ENCODE measurements around the gene RGS14.
"Not testable (repeated sequence)": the region's sequence is repeated elsewhere in the genome, so short reads cannot be mapped to it uniquely, and the experiment has no call there.

RGS14 gene

DNA sequence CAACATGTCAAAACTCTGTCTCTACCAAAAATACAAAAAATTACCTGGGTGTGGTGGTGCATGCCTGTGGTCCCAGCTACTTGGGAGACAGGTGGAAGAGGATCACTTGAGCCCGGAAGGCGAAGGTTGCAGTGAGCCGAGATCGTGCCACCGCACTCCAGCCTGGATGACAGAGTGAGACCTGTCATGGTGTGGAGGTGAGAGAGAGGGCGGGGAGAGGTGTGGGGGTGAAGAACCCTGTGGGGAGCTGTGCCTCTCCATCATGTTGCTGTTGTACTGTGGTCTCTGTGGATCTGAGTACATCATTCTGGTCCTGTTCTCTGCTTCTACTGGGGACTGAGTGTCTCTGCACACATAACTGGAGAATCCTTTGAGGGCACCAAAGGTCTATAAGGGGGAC lies 15.2 kb downstream of the RGS14 start:
- no peaks in the 10 kb centered on the region for H3K4me1 ChIP-seq
- TF ChIP-seq CTCF (IDR thresholded peaks at IDR 0.05): no peak
- H3K9ac ChIP-seq: no peak overlapping the region
- H3K4me3 ChIP-seq (ENCODE audit: low read depth, low read length): no peak overlapping the region
- no peaks in the 10 kb centered on the region for H3K9me3 ChIP-seq (ENCODE audit: control insufficient read depth, low read length)
- no peak overlapping the region for H3K27ac ChIP-seq
- no peaks in the 10 kb centered on the region for H3K27me3 ChIP-seq (ENCODE audit: control insufficient read depth, insufficient read depth, low read length)
- no peak overlapping the region for H3K4me2 ChIP-seq (ENCODE audit: low read length)
- no peak overlapping the region for H2AFZ ChIP-seq
- H3K79me2 ChIP-seq: no peaks in the 10 kb centered on the region
- H3K36me3 ChIP-seq (ENCODE audit: control insufficient read depth, insufficient read depth, low read length): no peaks in the 10 kb centered on the region

- no peaks in the 10 kb centered on the region for H3K4me1 ChIP-seq
- H3K27me3 ChIP-seq (ENCODE audit: control insufficient read depth, insufficient read depth, low read length): no peaks in the 10 kb centered on the region
- no peaks in the 10 kb centered on the region for H3K36me3 ChIP-seq (ENCODE audit: control insufficient read depth, insufficient read depth, low read length)
- no peak overlapping the region for H3K4me3 ChIP-seq (ENCODE audit: low read depth, low read length)
- H2AFZ ChIP-seq: no peak overlapping the region
- no peak overlapping the region for H3K27ac ChIP-seq
- TF ChIP-seq CTCF (IDR thresholded peaks at IDR 0.05): no peak
- no peak overlapping the region for H3K4me2 ChIP-seq (ENCODE audit: low read length)
- no peaks in the 10 kb centered on the region for H3K79me2 ChIP-seq
- H3K9ac ChIP-seq: no peak overlapping the region
- no peaks in the 10 kb centered on the region for H3K9me3 ChIP-seq (ENCODE audit: control insufficient read depth, low read length)
Observed at GRCh38 chr5:177373806-177374205, 16.1 kb downstream of the RGS14 start.

DNA sequence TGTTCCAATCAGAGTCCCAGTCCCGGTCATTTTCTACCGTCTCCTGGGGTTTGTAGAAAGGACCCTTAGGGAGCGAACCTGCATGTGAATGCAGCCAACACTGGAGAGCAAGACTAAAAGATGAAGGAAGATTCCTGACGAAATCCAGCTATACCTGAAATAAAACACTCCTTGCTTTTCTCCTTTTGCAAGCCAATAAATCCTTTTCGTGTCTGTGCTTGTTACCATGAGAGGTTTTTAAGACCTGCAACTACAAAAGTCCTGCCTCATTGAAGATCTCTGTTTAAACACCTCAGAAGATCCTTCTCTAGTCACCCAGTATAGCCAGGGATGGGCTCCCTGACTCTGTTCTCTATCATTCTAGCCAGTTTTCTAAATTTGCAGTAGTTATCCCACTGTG lies 16.5 kb downstream of the RGS14 start:
- Histone ChIP-seq H3K9ac (no peak overlapping the region), H3K36me3 (ENCODE audit: control insufficient read depth, insufficient read depth, low read length) (no peaks in the 10 kb centered on the region), H3K79me2 (no peaks in the 10 kb centered on the region), H3K27ac (no peak overlapping the region), H3K4me3 (ENCODE audit: low read depth, low read length) (no peak overlapping the region), H2AFZ (no peak overlapping the region), H3K4me1 (no peaks in the 10 kb centered on the region), H3K4me2 (ENCODE audit: low read length) (no peak overlapping the region), H3K27me3 (ENCODE audit: control insufficient read depth, insufficient read depth, low read length) (no peaks in the 10 kb centered on the region), H3K9me3 (ENCODE audit: control insufficient read depth, low read length) (no peaks in the 10 kb centered on the region)
- TF ChIP-seq CTCF (IDR thresholded peaks at IDR 0.05): no peak

- not testable (repeated sequence) for H3K4me2 ChIP-seq (ENCODE audit: low read length); H3K36me3 ChIP-seq (ENCODE audit: control insufficient read depth, insufficient read depth, low read length); H3K9me3 ChIP-seq (ENCODE audit: control insufficient read depth, low read length); H3K9ac ChIP-seq; H2AFZ ChIP-seq; H3K4me1 ChIP-seq; H3K27me3 ChIP-seq (ENCODE audit: control insufficient read depth, insufficient read depth, low read length); H3K4me3 ChIP-seq (ENCODE audit: low read depth, low read length); H3K79me2 ChIP-seq; H3K27ac ChIP-seq
Observed at GRCh38 chr5:177375516-177375915, 17.8 kb downstream of the RGS14 start.

DNA sequence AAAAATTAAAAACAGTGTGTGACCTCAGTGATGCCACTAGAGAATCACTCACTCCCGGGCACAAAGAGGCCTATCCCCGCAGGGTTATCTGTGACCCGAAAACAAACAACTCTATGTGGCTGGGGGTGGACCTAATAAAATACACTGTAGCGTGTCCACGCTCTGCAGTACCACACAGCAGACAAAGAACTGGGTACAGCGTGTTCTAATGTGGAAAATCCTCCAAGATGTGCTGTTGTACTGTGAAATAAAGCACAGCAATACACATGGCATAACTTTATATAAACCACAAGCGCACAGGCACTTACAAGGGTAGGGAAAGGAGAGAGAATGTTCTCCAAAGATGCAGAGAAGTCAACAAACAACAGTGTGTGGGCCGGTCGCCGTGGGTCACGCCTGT lies 18.4 kb downstream of the RGS14 start:
- no peak overlapping the region for H3K27ac ChIP-seq

More for the DNA sequence above, 18.4 kb downstream of the RGS14 start:
- no peaks in the 10 kb centered on the region for H3K36me3 ChIP-seq (ENCODE audit: control insufficient read depth, insufficient read depth, low read length)
- H3K79me2 ChIP-seq: no peaks in the 10 kb centered on the region
- H3K9me3 ChIP-seq (ENCODE audit: control insufficient read depth, low read length): no peaks in the 10 kb centered on the region
- H3K4me3 ChIP-seq (ENCODE audit: low read depth, low read length): no peak overlapping the region
- no peak for TF ChIP-seq CTCF (IDR thresholded peaks at IDR 0.05)
- no peak overlapping the region for H3K9ac ChIP-seq
- H3K4me2 ChIP-seq (ENCODE audit: low read length): no peak overlapping the region
- H3K4me1 ChIP-seq: peaks cover 3% of the 10 kb centered on the region
- H2AFZ ChIP-seq: no peak overlapping the region
- no peaks in the 10 kb centered on the region for H3K27me3 ChIP-seq (ENCODE audit: control insufficient read depth, insufficient read depth, low read length)
